HuH-7 (cell line): ENCODE measurements around the gene TAGLN.
A peak's percentile ranks its signal among the peaks of the same experiment; 100 is the strongest.
"Not testable (repeated sequence)": the region's sequence is repeated elsewhere in the genome, so short reads cannot be mapped to it uniquely, and the experiment has no call there.

Experiments
- DNase-seq: peaks from one replicate; pipeline ENCODE4 v3.0.0; 2011; ENCODE audit warnings: low spot score

TAGLN gene

DNA sequence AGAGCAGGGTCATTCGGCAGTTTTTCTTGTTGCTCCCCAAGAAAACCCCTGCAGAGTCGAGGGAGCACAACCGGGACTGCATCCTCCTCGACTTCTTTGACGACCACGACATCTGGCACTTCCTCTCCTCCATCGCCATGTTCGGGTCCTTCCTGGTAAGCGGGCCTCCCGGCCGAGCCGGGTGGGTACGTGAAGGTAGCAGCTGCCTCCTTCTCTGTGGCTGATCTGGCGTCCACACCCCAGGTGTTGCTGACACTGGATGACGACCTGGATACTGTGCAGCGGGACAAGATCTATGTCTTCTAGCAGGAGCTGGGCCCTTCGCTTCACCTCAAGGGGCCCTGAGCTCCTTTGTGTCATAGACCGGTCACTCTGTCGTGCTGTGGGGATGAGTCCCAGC is 3.4 kb upstream of the TAGLN start:
- no peak for DNase-seq

DNA sequence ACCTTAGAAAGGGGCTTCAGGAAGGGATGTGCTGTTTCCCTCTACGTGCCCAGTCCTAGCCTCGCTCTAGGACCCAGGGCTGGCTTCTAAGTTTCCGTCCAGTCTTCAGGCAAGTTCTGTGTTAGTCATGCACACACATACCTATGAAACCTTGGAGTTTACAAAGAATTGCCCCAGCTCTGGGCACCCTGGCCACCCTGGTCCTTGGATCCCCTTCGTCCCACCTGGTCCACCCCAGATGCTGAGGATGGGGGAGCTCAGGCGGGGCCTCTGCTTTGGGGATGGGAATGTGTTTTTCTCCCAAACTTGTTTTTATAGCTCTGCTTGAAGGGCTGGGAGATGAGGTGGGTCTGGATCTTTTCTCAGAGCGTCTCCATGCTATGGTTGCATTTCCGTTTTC is 2.2 kb upstream of the TAGLN start:
- DNase-seq = no peak

DNA sequence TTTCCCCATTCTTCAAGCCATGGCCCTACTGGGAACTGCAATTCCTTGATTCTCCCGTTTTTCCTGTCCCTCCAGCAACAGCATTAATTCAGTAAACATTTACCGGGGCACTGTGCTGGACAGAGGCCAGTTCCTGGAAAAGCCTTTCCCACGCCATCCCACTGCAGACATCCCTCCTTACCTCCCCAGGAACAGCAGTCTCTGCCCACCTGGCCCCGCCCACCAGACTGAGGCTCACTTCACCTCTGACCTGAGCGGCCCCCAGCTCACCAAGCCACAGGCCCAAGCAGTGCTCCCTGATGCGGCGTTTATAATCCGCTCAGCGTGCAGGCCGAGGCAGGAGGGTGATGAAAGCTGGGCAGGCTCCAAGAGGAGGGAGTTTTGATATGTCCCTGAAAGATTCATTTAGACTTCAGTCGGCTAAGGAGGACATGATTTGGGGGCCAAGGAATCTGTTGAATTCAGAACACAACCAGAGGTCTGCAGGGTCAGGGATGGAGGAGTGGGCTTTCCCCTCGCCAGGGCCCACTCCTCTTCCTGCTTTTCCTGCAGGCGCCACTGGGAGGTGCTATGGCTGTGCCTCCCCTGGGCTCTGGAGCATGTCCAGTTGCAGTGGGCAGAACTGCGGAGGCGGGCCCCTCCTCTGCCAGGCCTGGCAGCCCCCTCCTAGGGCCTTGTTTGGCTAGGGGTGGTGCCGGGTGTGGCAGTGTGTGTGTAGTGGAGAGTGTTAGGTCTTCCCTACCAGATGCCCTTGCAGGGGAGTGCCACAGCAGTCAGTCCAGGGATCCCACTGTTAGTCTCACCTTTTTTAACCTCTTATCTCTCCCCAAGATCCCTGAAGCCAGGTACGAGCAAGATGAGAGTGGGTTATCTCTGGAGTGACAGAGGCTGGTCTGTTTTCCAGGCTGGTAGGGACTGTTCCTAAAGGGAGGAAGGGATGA is 1.4 kb upstream of the TAGLN start:
- peak; percentile 60 for DNase-seq

- no peak for DNase-seq
Observed at GRCh38 chr11:117198613-117199012, 557 bp upstream of the TAGLN start.

DNA sequence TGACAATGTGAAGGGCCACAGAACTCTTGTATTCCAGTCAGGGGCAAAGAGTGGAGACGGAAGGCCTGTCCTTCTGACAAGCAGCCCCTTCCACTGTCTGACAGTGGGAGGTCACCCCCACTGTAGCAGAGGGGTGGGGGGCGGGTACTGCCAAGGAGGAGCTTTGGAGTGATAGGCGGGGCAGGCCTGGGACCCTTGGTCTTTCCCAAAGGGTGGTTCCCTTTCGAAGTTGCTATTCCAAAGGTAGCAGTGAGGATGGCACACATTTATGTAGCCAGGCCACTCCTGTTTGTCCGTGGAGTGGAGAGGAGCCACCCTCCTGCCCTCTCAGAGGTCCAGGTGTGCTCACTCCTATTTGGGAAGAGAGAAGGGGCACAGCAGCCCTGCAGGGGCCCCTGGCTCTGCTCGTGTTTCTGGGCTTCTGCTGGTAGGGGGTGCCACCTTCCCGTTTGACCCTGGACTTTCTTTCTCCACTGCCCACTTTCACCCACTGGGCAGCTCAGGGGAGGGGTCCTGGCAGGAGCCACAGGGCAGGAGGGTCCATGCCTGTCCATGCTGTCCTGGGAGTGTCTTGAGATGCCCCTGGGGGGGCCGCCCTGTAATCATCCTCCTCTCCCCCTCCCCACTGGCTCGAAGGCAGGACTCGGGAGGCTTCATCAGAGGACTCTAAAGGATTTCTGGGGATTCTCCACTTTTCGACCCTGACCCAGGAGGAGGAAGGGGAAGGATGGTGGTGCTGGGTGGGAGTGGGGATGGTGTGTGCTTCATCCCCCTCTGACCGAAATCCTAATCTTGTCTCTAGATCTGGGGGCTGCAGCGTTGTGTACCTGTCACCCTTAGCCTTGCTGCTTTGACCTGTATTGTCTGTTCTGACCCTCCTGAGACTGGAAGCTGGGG is 994 bp downstream of the TAGLN start:
- DNase-seq = no peak

DNA sequence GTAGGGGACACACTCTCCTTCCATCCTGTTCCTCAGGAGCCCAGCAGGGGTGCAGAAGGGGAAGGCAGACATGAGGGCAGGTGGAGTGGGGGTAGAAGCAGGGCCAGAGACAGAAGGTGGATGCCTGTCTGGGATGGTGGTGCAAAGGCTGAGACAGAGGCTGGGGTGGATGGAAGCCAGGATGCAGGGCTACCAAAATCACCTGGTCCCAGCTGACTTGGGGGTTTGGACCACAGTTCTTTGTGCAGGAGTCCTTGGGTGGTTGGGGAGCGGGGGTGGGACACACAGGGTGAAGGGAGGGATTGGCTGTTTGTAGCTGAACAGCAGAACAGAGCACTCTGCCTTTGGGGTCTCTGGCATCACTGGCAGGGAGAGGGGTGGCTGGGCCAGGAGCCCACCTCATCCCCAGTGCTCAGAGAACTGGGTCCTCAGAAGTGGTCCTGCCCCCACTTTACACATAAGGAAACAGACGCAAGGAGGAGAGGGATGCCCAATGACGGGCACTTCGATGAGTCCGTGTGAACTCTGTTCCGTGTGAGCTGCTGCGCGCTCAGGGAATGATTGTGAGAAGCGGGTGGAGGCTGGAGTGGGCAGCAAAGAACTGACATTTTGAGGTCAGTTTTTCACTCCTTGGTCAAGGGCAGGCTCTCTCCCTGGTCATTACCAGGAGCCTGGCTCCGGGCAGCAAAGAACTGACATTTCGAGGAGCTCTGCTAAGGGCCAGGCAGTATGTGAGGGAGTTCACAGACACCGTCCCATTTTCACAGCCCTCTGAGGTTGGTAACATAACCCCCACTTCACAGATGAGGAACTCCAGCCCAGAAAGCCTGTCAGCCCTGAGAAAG is 1.9 kb downstream of the TAGLN start:
- DNase-seq = no peak

GRCh38 chr11:117201658-117202305 is 2.6 kb downstream of the TAGLN start:
- DNase-seq = no peak

- no peak for DNase-seq
Observed at GRCh38 chr11:117202386-117203068, 3.4 kb downstream of the TAGLN start.

DNA sequence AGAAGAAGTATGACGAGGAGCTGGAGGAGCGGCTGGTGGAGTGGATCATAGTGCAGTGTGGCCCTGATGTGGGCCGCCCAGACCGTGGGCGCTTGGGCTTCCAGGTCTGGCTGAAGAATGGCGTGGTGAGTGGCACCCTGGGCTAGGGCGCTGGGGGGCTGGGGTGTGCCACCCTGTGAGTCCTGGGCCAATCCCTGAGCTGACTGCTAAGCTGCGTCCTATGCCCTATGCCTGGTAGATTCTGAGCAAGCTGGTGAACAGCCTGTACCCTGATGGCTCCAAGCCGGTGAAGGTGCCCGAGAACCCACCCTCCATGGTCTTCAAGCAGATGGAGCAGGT is 3.9 kb downstream of the TAGLN start:
- DNase-seq = no peak

GRCh38 chr11:117204283-117205080 is 5.3 kb downstream of the TAGLN start:
- no peak for DNase-seq

DNA sequence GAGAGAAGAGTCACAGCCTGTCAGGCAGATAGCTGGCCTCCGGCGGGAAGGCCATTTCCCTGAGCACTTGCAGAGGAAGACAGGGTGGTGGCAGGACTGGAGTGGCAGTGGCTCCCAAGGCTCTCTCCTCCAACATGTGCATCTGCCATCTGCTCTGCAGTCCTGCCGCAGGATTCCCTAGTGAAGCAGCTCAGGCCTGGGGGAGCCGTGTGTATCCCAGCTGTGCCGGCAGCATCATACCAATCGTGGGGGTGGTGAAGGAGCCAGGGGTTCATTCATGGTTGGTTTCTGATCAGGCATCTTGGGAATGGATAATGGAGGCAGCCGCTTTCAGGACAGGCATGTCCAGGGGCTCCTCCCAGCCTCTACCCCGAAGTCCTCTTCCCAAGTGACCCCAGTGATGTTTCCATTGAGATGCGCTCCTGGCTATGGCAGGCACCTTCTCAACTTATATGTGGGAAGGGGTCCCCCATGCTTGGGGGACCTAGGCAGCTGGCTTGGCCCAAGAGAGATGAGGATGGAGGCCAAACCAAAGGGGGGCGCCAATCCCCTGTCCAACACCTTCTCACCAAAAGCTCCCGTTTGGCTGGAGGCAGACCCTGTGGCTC is 6.1 kb downstream of the TAGLN start:
- no peak for DNase-seq

DNA sequence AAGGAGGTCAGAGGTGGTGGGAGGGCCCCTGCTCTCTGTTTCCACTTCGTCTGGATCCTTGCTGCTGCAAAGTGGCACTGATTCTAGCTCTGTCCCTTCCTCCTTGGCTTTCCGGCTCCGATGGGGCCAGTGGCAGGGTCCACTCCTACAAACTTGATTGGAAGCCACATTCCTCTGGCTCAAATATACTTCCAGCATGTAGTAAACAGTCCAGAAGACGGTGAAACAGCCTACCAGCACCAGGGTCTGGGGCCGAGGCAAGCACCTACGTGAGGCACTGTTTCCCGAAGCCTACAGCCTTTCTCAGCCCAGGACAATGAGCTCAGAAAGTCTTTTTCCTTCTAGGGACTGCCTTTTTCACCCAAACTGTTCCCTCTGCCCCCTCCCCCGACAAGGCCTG is 6.9 kb downstream of the TAGLN start:
- not testable (repeated sequence) for DNase-seq

GRCh38 chr11:117206859-117207258 is 7.7 kb downstream of the TAGLN start:
- not testable (repeated sequence) for DNase-seq

- DNase-seq = not testable (repeated sequence)
Observed at GRCh38 chr11:117207481-117207880, 8.3 kb downstream of the TAGLN start.

DNA sequence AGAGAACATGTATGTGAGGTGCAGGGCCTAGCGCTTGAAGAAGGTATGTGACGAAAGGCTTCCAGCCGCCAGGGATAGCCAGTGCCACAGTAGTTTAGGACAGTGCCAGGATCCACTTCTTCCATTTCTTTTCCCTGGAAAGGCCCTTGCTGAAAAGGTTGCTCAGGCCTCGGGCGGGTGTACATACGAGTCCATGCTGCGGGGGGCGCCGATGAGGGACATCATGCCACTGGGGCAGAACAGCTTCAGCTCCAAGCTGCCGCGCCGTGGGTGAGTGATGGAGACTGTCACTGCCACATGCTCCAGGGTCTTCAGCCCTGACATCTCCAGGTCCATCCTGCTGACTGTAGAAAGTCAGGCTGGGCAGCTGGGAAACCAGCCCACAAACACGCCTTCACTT is 9.5 kb downstream of the TAGLN start:
- not testable (repeated sequence) for DNase-seq

DNA sequence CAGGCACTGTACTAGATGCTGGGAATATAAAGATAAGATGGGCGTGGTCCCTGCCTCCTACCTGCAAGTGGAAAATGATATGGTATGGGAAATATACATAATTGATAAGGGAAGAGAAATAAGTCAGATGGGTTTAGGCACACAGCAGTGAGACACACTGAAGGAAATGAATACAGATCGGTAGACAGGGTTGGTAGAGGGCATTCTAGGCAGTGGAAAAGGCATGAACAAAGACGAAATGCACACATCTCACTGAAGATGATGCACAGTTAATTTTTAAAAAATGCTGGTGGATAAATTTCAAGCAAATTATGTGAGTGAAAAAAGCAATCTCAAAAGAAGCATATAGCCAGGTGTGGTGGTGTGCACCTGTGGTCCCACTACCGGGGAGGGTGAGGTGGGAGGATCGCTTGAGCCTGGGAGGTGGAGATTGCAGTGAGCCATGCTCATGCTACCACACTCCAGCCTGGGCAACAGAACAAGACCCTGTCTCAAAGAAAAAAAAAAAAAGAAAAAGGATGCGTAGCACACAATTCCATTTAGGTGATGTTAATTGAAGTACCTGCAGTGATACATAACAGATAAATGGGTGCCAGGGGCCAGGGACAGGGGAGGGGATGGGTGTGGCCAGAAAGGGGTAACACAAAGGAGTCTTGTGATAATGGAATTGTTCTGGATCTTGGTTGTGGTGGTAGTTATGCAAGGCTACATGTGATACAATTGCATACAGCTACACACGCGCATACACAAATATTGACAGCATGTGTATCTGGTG is 10.4 kb downstream of the TAGLN start:
- not testable (repeated sequence) for DNase-seq

GRCh38 chr11:117210620-117211019 is 11.4 kb downstream of the TAGLN start:
- no peak for DNase-seq

GRCh38 chr11:117212697-117213355 is 13.7 kb downstream of the TAGLN start:
- no peak for DNase-seq
